Fibroblast of peridontal ligament (primary cell): ENCODE measurements around the gene CDH24.

Source experiments
- DNase-seq: peaks from one replicate; pipeline ENCODE4 v3.0.0-alpha.2; 2010; ENCODE audit errors: extremely low read depth

CDH24 gene

GRCh38 chr14:23056956-23057756 lies at the start of gene CDH24:
TSS of gene CDH24 (minus strand) at chr14:23057520. CDS start at chr14:23055733, 1,787 bp downstream.
- DNase-seq: peak; percentile 43

- DNase-seq: no peak
These were observed 49.4 kb upstream of the CDH24 start for GRCh38 chr14:23106747-23107045.

- no peak for DNase-seq
These were observed 48.1 kb upstream of the CDH24 start for GRCh38 chr14:23105348-23105824.

- no peak for DNase-seq
These were observed 47.4 kb upstream of the CDH24 start, which contains the start of gene CIROP for GRCh38 chr14:23104591-23105347. TSS of gene CIROP (minus strand) at chr14:23104989. CDS start at chr14:23104920, 69 bp downstream.

- DNase-seq: no peak
These were observed 46.8 kb upstream of the CDH24 start for GRCh38 chr14:23104070-23104590.

GRCh38 chr14:23103581-23103980 lies 46.3 kb upstream of the CDH24 start:
- no peak for DNase-seq

GRCh38 chr14:23102801-23103200 lies 45.5 kb upstream of the CDH24 start:
- no peak for DNase-seq

GRCh38 chr14:23101986-23102625 lies 44.8 kb upstream of the CDH24 start:
- no peak for DNase-seq

GRCh38 chr14:23101213-23101970 lies 44.1 kb upstream of the CDH24 start:
- DNase-seq: no peak

- no peak for DNase-seq
These were observed 42.0 kb upstream of the CDH24 start for GRCh38 chr14:23099212-23099861.

- no peak for DNase-seq
These were observed 40.5 kb upstream of the CDH24 start for GRCh38 chr14:23097786-23098185.

GRCh38 chr14:23095196-23096108 lies 38.1 kb upstream of the CDH24 start, which contains the start of gene C14orf119:
TSS of gene C14orf119 (plus strand) at chr14:23095505. CDS start at chr14:23097659, 2,154 bp downstream.
- DNase-seq: peak; percentile 100

- DNase-seq: peak; percentile 86
These were observed 37.4 kb upstream of the CDH24 start, which contains the start of gene ACIN1 for GRCh38 chr14:23094666-23095195. TSS of gene ACIN1 (minus strand) at chr14:23095136. CDS start at chr14:23095112, 24 bp downstream.

GRCh38 chr14:23093991-23094665 lies 36.8 kb upstream of the CDH24 start:
- DNase-seq: no peak

GRCh38 chr14:23093526-23093925 lies 36.2 kb upstream of the CDH24 start:
- no peak for DNase-seq

GRCh38 chr14:23093104-23093503 lies 35.8 kb upstream of the CDH24 start:
- no peak for DNase-seq

GRCh38 chr14:23091294-23092225 lies 34.2 kb upstream of the CDH24 start:
- no peak for DNase-seq

GRCh38 chr14:23090254-23090636 lies 32.9 kb upstream of the CDH24 start:
- DNase-seq: no peak
